HepG2 (cell line): ENCODE measurements around the gene MTMR1. TPM values are rescaled to one million over a fixed set of nuclear protein-coding genes. Genes with fewer than 3 reads are reported as not detected.

ENCODE experiments used
- ATAC-seq: fragments of 200-7000 bp; cut with Tn5 transposase; 3 replicates; pipeline ENCODE4 v1.9.1; 2020; ENCODE audit warnings: mild to moderate bottlenecking, moderate library complexity
- BruUV-seq: library from RNA; stranded (reverse); fragments of 400-500 nt; replicated peaks from 2 replicates; lab custom pipeline; 2021; lab: Mats Ljungman, UMichigan
- CTCF ChIA-PET: fragments of 300-600 bp; formaldehyde crosslinking; extraction: SDS; loops from one replicate; lab custom pipeline; 2021; ENCODE audit warnings: low total read pairs, inconsistent platforms, low intra/inter-chr PET ratio; lab: Yijun Ruan, JAX
- POLR2A ChIA-PET: fragments of 350-600 bp; sonication (Branson Sonifier 250); formaldehyde crosslinking; loops from one replicate; lab custom pipeline; 2020; ENCODE audit warnings: antibody characterized with exemption, inconsistent platforms; lab: Yijun Ruan, JAX
- DNase-seq: peaks from one replicate; pipeline ENCODE4 v3.0.0-alpha.2; 2015; ENCODE audit warnings: low spot score
- FAIRE-seq: peaks from 3 replicates; lab custom pipeline; 2011; peaks lifted over from hg19 to GRCh38; lab: Jason Lieb, UNC
- H2AFZ ChIP-seq: one replicate; pipeline ENCODE4 v1.6.1; 2011; ENCODE audit warnings: low read length, inconsistent platforms
- H3K27ac ChIP-seq: fragments of 300-600 bp; 3 replicates; pipeline ENCODE4 v1.8.0; 2011; ENCODE audit warnings: mixed run types, mild to moderate bottlenecking, mixed read lengths, low read length, inconsistent platforms; ENCODE audit not compliant: insufficient read depth; ENCODE audit errors: extremely low read length
- H3K27me3 ChIP-seq, 2 experiments: fragments of 200-600 bp in 1 of 2; 2 replicates in 1 of 2; 3 replicates in 1 of 2; pipeline versions ENCODE4 v1.6.0 to v1.8.0; 2011; ENCODE audit warnings: low read length in 2 of 2, mild to moderate bottlenecking in 2 of 2, moderate library complexity in 2 of 2, inconsistent platforms in 1 of 2; ENCODE audit not compliant: insufficient read depth in 2 of 2, control insufficient read depth in 1 of 2
- H3K36me3 ChIP-seq, 2 experiments: fragments of 200-600 bp in 1 of 2; replicated peaks in 1 of 2; 2 replicates in 1 of 2; 3 replicates in 1 of 2; pipeline versions ENCODE4 v1.5.1 to v1.8.0; 2011; ENCODE audit warnings: low read length in 2 of 2, inconsistent platforms in 1 of 2; ENCODE audit not compliant: insufficient read depth in 2 of 2, control insufficient read depth in 1 of 2
- H3K4me1 ChIP-seq: 2 replicates; pipeline ENCODE4 v1.5.1; 2012; ENCODE audit warnings: low read length, inconsistent platforms; ENCODE audit not compliant: insufficient read depth
- H3K4me2 ChIP-seq: 2 replicates; pipeline ENCODE4 v1.6.0; 2011; ENCODE audit warnings: low read depth, low read length, inconsistent platforms
- H3K4me3 ChIP-seq, 3 experiments: fragments of 200-600 bp in 1 of 3; sonication (generic), shearing (Covaris generic) in 1 of 3; replicated peaks in 1 of 3; 2 replicates each; pipeline ENCODE4 v1.5.1; 2011 to 2016; ENCODE audit warnings: low read length in 3 of 3, inconsistent platforms in 2 of 3, low read depth in 2 of 3, mild to moderate bottlenecking in 2 of 3, control low read depth in 1 of 3, mixed read lengths in 1 of 3; ENCODE audit not compliant: insufficient read depth in 1 of 3
- H3K79me2 ChIP-seq: one replicate; pipeline ENCODE4 v1.6.1; 2011; ENCODE audit warnings: low read length, inconsistent platforms; ENCODE audit not compliant: insufficient read depth
- H3K9ac ChIP-seq: 2 replicates; pipeline ENCODE4 v1.6.0; 2011; ENCODE audit warnings: mild to moderate bottlenecking, low read depth, low read length, inconsistent platforms; ENCODE audit not compliant: insufficient read depth
- H3K9me3 ChIP-seq: 2 replicates; pipeline ENCODE4 v1.5.1; 2012; ENCODE audit warnings: mild to moderate bottlenecking, low read length
- H4K20me1 ChIP-seq: 2 replicates; pipeline ENCODE4 v1.6.0; 2011; ENCODE audit warnings: inconsistent platforms, mild to moderate bottlenecking, low read length, moderate library complexity; ENCODE audit not compliant: insufficient read depth
- CEBPZ ChIP-seq: IDR thresholded peaks from 2 replicates; pipeline ENCODE4 v1.6.1; 2012; ENCODE audit warnings: low read length, improper control_type of control experiment
- CHCHD3 ChIP-seq: sonication (generic); formaldehyde crosslinking; IDR thresholded peaks from 2 replicates; pipeline ENCODE4 v1.8.0; 2022; ENCODE audit warnings: mild to moderate bottlenecking, missing genetic modification reagents, moderate library complexity
- CREB1 ChIP-seq, 2 experiments: fragments of 450-650 bp in 1 of 2; IDR thresholded peaks; 2 replicates each; pipeline ENCODE4 v1.6.1; 2016 to 2017; ENCODE audit warnings: control low read depth in 1 of 2, mild to moderate bottlenecking in 1 of 2, missing compliant biosample characterization in 1 of 2, missing genetic modification characterization in 1 of 2
- ELF1 ChIP-seq: sonication (generic); formaldehyde crosslinking; IDR thresholded peaks from 2 replicates; pipeline ENCODE4 v1.4.0; 2020; ENCODE audit warnings: missing genetic modification reagents
- PRDM10 ChIP-seq: sonication (generic); formaldehyde crosslinking; IDR thresholded peaks from 2 replicates; pipeline ENCODE4 v1.4.0; 2020; ENCODE audit warnings: low read depth, missing genetic modification reagents
- SNRNP70 ChIP-seq: fragments of 200-400 bp; formaldehyde crosslinking; IDR thresholded peaks from 2 replicates; pipeline ENCODE4 v1.6.1; 2017; ENCODE audit warnings: mild to moderate bottlenecking, low read depth, low read length, moderate library complexity
- SRSF1 ChIP-seq: fragments of 200-400 bp; formaldehyde crosslinking; optimal IDR thresholded peaks from 2 replicates; pipeline ENCODE3; 2017; ENCODE audit warnings: mild to moderate bottlenecking, low read depth, low read length, moderate library complexity
- TEAD2 ChIP-seq: sonication (generic); formaldehyde crosslinking; IDR thresholded peaks from 2 replicates; pipeline ENCODE4 v1.9.0; 2021; ENCODE audit warnings: missing genetic modification reagents
- ZMAT5 ChIP-seq: sonication (generic); formaldehyde crosslinking; IDR thresholded peaks from 2 replicates; pipeline ENCODE4 v1.5.0; 2020; ENCODE audit warnings: mild to moderate bottlenecking, low read depth, missing genetic modification reagents, borderline replicate concordance
- ZNF710 ChIP-seq: sonication (generic); formaldehyde crosslinking; IDR thresholded peaks from 2 replicates; pipeline ENCODE4 v1.5.0; 2020; ENCODE audit warnings: mild to moderate bottlenecking, missing genetic modification reagents, borderline replicate concordance
- ZSCAN21 ChIP-seq: sonication (generic); formaldehyde crosslinking; IDR thresholded peaks from 2 replicates; pipeline ENCODE4 v1.8.0; 2022; ENCODE audit warnings: mild to moderate bottlenecking, missing genetic modification reagents, moderate library complexity, borderline replicate concordance
- ZSCAN5A ChIP-seq: sonication (generic); formaldehyde crosslinking; IDR thresholded peaks from 2 replicates; pipeline ENCODE4 v1.8.0; 2022; ENCODE audit warnings: mild to moderate bottlenecking, missing genetic modification reagents, borderline replicate concordance
- WGBS: methylation state at CpG from one replicate; pipeline ENCODE4 v1.1.6; 2017; ENCODE audit warnings: low lambda C conversion rate; 5-methylcytosine and 5-hydroxymethylcytosine counted together
- in situ Hi-C: cut with HindIII; loops from 2 replicates; pipeline ENCODE4 v1.10.0; 2017; ENCODE audit warnings: low pct_unique_long_range_greater_than_20kb; ENCODE audit not compliant: extremely low pct_ligation_motif_present
- intact Hi-C: fragments of 100-400 bp; cut with micrococcal nuclease; formaldehyde crosslinking; loops from one replicate; pipeline ENCODE4 v1.10.0; 2022; ENCODE audit not compliant: unreplicated experiment
- polyA plus RNA-seq, 8 experiments: library from polyadenylated mRNA; depleted of rRNA in 3 of 8; stranded (reverse) in 7 of 8; unstranded in 1 of 8; fragments of >200 nt; fragmentation: Illumina TruSeq in 4 of 8; extraction: Trizol in 4 of 8; gene quantifications; 2 replicates each; pipeline versions ENCODE4 v1.2.1 to v1.2.3, GENCODE V29; 2011 to 2016; ENCODE audit warnings: low read depth in 4 of 8, missing spikeins in 1 of 8, mixed read lengths in 1 of 8; ENCODE audit not compliant: insufficient read depth in 1 of 8
- total RNA-seq, 5 experiments: library from RNA; depleted of rRNA; stranded (reverse); fragments of >200 nt; fragmentation: Illumina TruSeq; extraction: Trizol; gene quantifications; 2 replicates each; pipeline ENCODE4 v1.2.3, GENCODE V29; 2016; ENCODE audit warnings: low read depth in 1 of 5

MTMR1 gene
- total and polyA plus RNA-seq, 2 of the 13 experiments (the other 11 are each of a cell fraction or from before 2014, with no cell fraction given) = 8.9 to 11.1 TPM

- no peaks in the 10 kb centered on the region for H3K4me1 ChIP-seq
- ChIA-PET POLR2A (no interaction called here), CTCF (no interaction called here)
- no peak overlapping the region for H3K9ac ChIP-seq
- no peak overlapping the region for H3K27ac ChIP-seq
- H2AFZ ChIP-seq = no peak overlapping the region
- H3K4me3 ChIP-seq = no peak overlapping the region
- intact Hi-C loops = no loop called here
- no peaks in the 10 kb centered on the region for H3K36me3 ChIP-seq
- H3K27me3 ChIP-seq = no peaks in the 10 kb centered on the region
- in situ Hi-C loops = no loop called here
- DNase-seq (no peak), ATAC-seq (no peak), FAIRE-seq (no peak)
- no peaks in the 10 kb centered on the region for H4K20me1 ChIP-seq
- no peaks in the 10 kb centered on the region for H3K79me2 ChIP-seq
- H3K4me2 ChIP-seq = no peak overlapping the region
- WGBS = 92% methylated on average over 4 of the region's 5 CpGs
- no peaks in the 10 kb centered on the region for H3K9me3 ChIP-seq
- no TSS peak for BruUV-seq
- TF ChIP-seq ZNF710 (no peak), TEAD2 (no peak), ZMAT5 (CRISPR knock-in tag) (no peak), ZSCAN21 (CRISPR knock-in tag) (no peak), ELF1 (CRISPR knock-in tag) (no peak), ZSCAN5A (CRISPR knock-in tag) (no peak), CEBPZ (no peak), SNRNP70 (no peak), CREB1 (IDR thresholded peaks at IDR 0.05) (no peak), CREB1 (CRISPR knock-in tag; IDR thresholded peaks at IDR 0.05) (no peak), CHCHD3 (no peak), PRDM10 (CRISPR knock-in tag) (no peak), SRSF1 (no peak)
Observed at GRCh38 chrX:150792949-150793527, 99.8 kb downstream of the MTMR1 start.
